NCI-H2081 (cell line): ENCODE measurements around the gene VPS37B.
A peak's percentile ranks its signal among the peaks of the same experiment; 100 is the strongest.
"Not testable (repeated sequence)": the region's sequence is repeated elsewhere in the genome, so short reads cannot be mapped to it uniquely, and the experiment has no call there.

Experiments
- DNase-seq, 2 experiments: peaks; one replicate each; lab custom pipeline; 2025; lab: John Stamatoyannopoulos, UW

The VPS37B gene

GRCh38 chr12:122895704-122896636, at the start of gene VPS37B:
Gene VPS37B, minus strand, starts transcription at chr12:122896124. Its CDS starts 62 bp downstream, at chr12:122896062.
- peak; percentile 78 to 82 for DNase-seq

- no peak for DNase-seq
Observed at GRCh38 chr12:122944605-122945592, 49.0 kb upstream of the VPS37B start.

GRCh38 chr12:122943196-122943595, 47.3 kb upstream of the VPS37B start:
- no peak for DNase-seq

- DNase-seq = no peak
Observed at GRCh38 chr12:122942637-122943036, 46.7 kb upstream of the VPS37B start.

GRCh38 chr12:122941351-122941750, 45.4 kb upstream of the VPS37B start:
- DNase-seq = not testable (repeated sequence)

GRCh38 chr12:122939125-122939524, 43.2 kb upstream of the VPS37B start:
- no peak for DNase-seq

- DNase-seq = no peak
Observed at GRCh38 chr12:122937622-122938091, 41.7 kb upstream of the VPS37B start.

- no peak for DNase-seq
Observed at GRCh38 chr12:122935318-122935717, 39.4 kb upstream of the VPS37B start.

GRCh38 chr12:122934722-122935121, 38.8 kb upstream of the VPS37B start:
- DNase-seq = no peak

GRCh38 chr12:122932207-122932606, 36.3 kb upstream of the VPS37B start:
- DNase-seq = no peak

GRCh38 chr12:122929812-122930211, 33.9 kb upstream of the VPS37B start:
- DNase-seq = no peak

- DNase-seq = no peak
Observed at GRCh38 chr12:122929148-122929538, 33.2 kb upstream of the VPS37B start.

- DNase-seq = no peak
Observed at GRCh38 chr12:122928404-122929147, 32.7 kb upstream of the VPS37B start.

GRCh38 chr12:122927756-122928403, 32.0 kb upstream of the VPS37B start:
- DNase-seq = no peak

GRCh38 chr12:122921917-122922316, 26.0 kb upstream of the VPS37B start:
- DNase-seq = peak in 1 of 2 experiments; percentile 24

- DNase-seq = no peak
Observed at GRCh38 chr12:122920687-122921086, 24.8 kb upstream of the VPS37B start.

- DNase-seq = no peak
Observed at GRCh38 chr12:122918827-122919226, 22.9 kb upstream of the VPS37B start.

- DNase-seq = no peak
Observed at GRCh38 chr12:122917507-122918121, 21.7 kb upstream of the VPS37B start.

GRCh38 chr12:122909442-122910288, 13.7 kb upstream of the VPS37B start:
- DNase-seq = peak; percentile 87 to 94

GRCh38 chr12:122908915-122909314, 13.0 kb upstream of the VPS37B start:
- DNase-seq = no peak
